Measurements from ENCODE around the gene PPM1K. TPM values are rescaled to one million over a fixed set of nuclear protein-coding genes. Genes with fewer than 3 reads are reported as not detected.

The PPM1K gene
- total and polyA plus RNA-seq, 2 donors (not counting 3 experiments of a cell fraction or from before 2014, with no cell fraction given): 4.0 to 8.6 TPM

- FAIRE-seq: no peak
Observed at GRCh38 chr4:88275949-88276515, 8.3 kb downstream of the PPM1K start.

GRCh38 chr4:88275516-88275915, 8.8 kb downstream of the PPM1K start:
- no peak for FAIRE-seq
- DNase-seq (ENCODE audit: low read depth, low spot score): no peak
- ChIA-PET POLR2A (no interaction called here), CTCF (interaction anchor here (1.1 to 1.2 kb wide), 2 partner anchors 12 to 56 kb away, joined by 3 to 6 read pairs; no protein-coding TSS in a partner anchor)
- Histone ChIP-seq H3K9me3 (replicated peaks; ENCODE audit: control insufficient read depth, insufficient read depth, low read length) (no peaks in the 10 kb centered on the region), H3K9ac (replicated peaks; ENCODE audit: extremely low read depth, insufficient read depth, low read length) (no peak overlapping the region), H3K9me1 (replicated peaks; ENCODE audit: control insufficient read depth, extremely low read depth, insufficient read depth, low read length) (no peaks in the 10 kb centered on the region), H2AFZ (ENCODE audit: low read depth, low read length) (no peak overlapping the region), H3K4me2 (ENCODE audit: insufficient read depth, low read length) (no peak overlapping the region), H3K4me3 (replicated peaks in 1 of 3; ENCODE audit: insufficient read depth in 1 of 3, low read depth in 1 of 3, low read length in 3 of 3) (no peak overlapping the region), H4K20me1 (replicated peaks; ENCODE audit: control insufficient read depth, extremely low read depth, insufficient read depth, low read length) (no peaks in the 10 kb centered on the region), H3K27me3 (ENCODE audit: control insufficient read depth in 2 of 2, insufficient read depth in 2 of 2, low read length in 2 of 2) (no peaks in the 10 kb centered on the region), H3K79me2 (ENCODE audit: control insufficient read depth, insufficient read depth, low read length) (no peaks in the 10 kb centered on the region), H3K36me3 (ENCODE audit: control insufficient read depth in 2 of 2, extremely low read depth in 1 of 2, insufficient read depth in 2 of 2, low read length in 2 of 2) (no peaks in the 10 kb centered on the region), H3K4me1 (ENCODE audit: control insufficient read depth, extremely low read depth, insufficient read depth, low read length) (no peaks in the 10 kb centered on the region), H3K27ac (ENCODE audit: insufficient read depth, low read depth, low read length) (no peak overlapping the region)
- intact Hi-C loops (cut with micrococcal nuclease) (no loop called here), dilution Hi-C loops (cut with MboI; ENCODE audit: extremely low pct_ligation_motif_present, low sequenced_read_pairs) (no loop called here)
- no TSS peak for BruUV-seq (replicated peaks)
- TF ChIP-seq POLR2A (IDR thresholded peaks at IDR 0.05; ENCODE audit: low read depth, low read length) (no peak), CTCF (IDR thresholded peaks at IDR 0.05; ENCODE audit: extremely low read depth in 1 of 2, insufficient read depth in 1 of 2, low read depth in 1 of 2, low read length in 2 of 2) (no peak), FOS (IDR thresholded peaks at IDR 0.05; ENCODE audit: borderline replicate concordance, insufficient read depth, low read length) (no peak), MAX (IDR thresholded peaks at IDR 0.05; ENCODE audit: insufficient read depth, insufficient read length) (no peak), JUN (IDR thresholded peaks at IDR 0.05; ENCODE audit: borderline replicate concordance, insufficient read depth, insufficient read length, low read depth) (no peak), EZH2 (IDR thresholded peaks at IDR 0.05; ENCODE audit: borderline replicate concordance, low read depth, low read length, severe bottlenecking) (no peak), GATA2 (IDR thresholded peaks at IDR 0.05; ENCODE audit: insufficient read depth, insufficient read length, low read depth, low read length) (no peak), MYC (IDR thresholded peaks at IDR 0.05; ENCODE audit: low read depth, low read length) (no peak), POLR2AphosphoS5 (IDR thresholded peaks at IDR 0.05; ENCODE audit: insufficient read depth, low read depth, low read length) (no peak)

More at GRCh38 chr4:88275949-88276515, 8.3 kb downstream of the PPM1K start:
- POLR2A ChIA-PET: no interaction called here
- no peak for DNase-seq (ENCODE audit: low read depth, low spot score)
- Histone ChIP-seq H3K27me3 (ENCODE audit: control insufficient read depth in 2 of 2, insufficient read depth in 2 of 2, low read length in 2 of 2) (no peaks in the 10 kb centered on the region), H4K20me1 (replicated peaks; ENCODE audit: control insufficient read depth, extremely low read depth, insufficient read depth, low read length) (no peaks in the 10 kb centered on the region), H3K9me3 (replicated peaks; ENCODE audit: control insufficient read depth, insufficient read depth, low read length) (no peaks in the 10 kb centered on the region), H2AFZ (ENCODE audit: low read depth, low read length) (no peak overlapping the region), H3K9me1 (replicated peaks; ENCODE audit: control insufficient read depth, extremely low read depth, insufficient read depth, low read length) (no peaks in the 10 kb centered on the region), H3K4me1 (ENCODE audit: control insufficient read depth, extremely low read depth, insufficient read depth, low read length) (no peaks in the 10 kb centered on the region), H3K27ac (ENCODE audit: insufficient read depth, low read depth, low read length) (no peak overlapping the region), H3K4me3 (replicated peaks in 1 of 3; ENCODE audit: insufficient read depth in 1 of 3, low read depth in 1 of 3, low read length in 3 of 3) (no peak overlapping the region), H3K4me2 (ENCODE audit: insufficient read depth, low read length) (no peak overlapping the region), H3K79me2 (ENCODE audit: control insufficient read depth, insufficient read depth, low read length) (no peaks in the 10 kb centered on the region), H3K9ac (replicated peaks; ENCODE audit: extremely low read depth, insufficient read depth, low read length) (no peak overlapping the region), H3K36me3 (ENCODE audit: control insufficient read depth in 2 of 2, extremely low read depth in 1 of 2, insufficient read depth in 2 of 2, low read length in 2 of 2) (no peaks in the 10 kb centered on the region)
- no TSS peak for BruUV-seq (replicated peaks)
- no peak for TF ChIP-seq FOS (IDR thresholded peaks at IDR 0.05; ENCODE audit: borderline replicate concordance, insufficient read depth, low read length)
- intact Hi-C loops (cut with micrococcal nuclease): no loop called here
- CTCF ChIA-PET: interaction anchor here (1.1 to 1.2 kb wide), 2 partner anchors 13 to 57 kb away, joined by 3 to 6 read pairs; no protein-coding TSS in a partner anchor
- dilution Hi-C loops (cut with MboI; ENCODE audit: extremely low pct_ligation_motif_present, low sequenced_read_pairs): no loop called here
